ENCODE data around the gene C20orf96. TPM values are rescaled to one million over a fixed set of nuclear protein-coding genes. Genes with fewer than 3 reads are reported as not detected.

C20orf96 gene
- total and polyA plus RNA-seq, 2 experiments from 2014 or later, result 14.6 to 36.3 TPM

DNA sequence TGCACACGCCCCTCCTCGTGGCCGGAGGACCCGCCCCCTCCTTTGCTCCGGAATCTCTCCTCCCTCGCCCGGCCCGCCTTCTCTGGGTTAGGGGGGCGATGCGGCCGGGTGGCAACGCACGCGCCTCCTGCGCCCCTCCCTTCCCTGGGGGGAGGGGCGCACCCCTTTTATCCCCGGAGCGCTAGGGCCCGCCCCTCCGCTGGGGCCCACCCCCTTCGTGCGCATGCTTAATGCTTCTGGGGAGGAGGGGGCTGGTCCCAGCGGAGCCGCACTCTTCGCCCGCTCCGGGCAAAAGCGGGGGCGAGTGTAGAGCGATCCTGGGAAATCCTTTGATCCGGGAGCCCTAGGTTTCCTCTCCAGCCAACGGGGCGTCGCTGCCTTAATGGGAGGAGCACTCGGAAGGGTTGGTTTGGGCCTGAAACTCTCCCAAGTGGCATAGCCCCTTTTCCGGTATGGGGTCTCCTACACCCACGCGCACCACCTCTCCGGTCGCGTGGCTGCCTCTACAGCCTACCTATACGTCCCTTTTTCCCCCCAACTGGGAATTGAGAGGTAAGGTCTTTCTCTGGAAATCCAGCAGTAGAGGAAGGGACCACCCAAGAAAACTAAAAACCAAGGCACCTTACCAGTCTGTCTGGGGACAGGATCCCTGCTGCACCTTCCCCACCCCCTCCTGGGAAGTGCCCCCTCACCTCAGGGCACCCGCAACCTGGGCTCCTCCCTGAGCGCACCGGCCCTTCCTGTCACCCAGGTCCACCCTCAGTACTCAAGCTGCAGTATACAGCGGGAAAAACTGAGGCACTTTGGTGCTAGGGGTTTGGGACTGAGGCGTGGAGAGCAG is 36.9 kb upstream of the C20orf96 start:
- peaks cover 31% of the 10 kb centered on the region for H4K20me1 ChIP-seq (replicated peaks; ENCODE audit: insufficient read depth)
- peaks cover 32% of the 10 kb centered on the region for H3K36me3 Mint-ChIP-seq (ENCODE audit: low read depth)
- H3K27me3 Mint-ChIP-seq (ENCODE audit: insufficient read depth, low read depth, poor library complexity), result peaks cover 5% of the 10 kb centered on the region
- H2AFZ ChIP-seq, result no peak overlapping the region
- peaks cover 37% of the 10 kb centered on the region for H3K79me2 ChIP-seq (replicated peaks; ENCODE audit: insufficient read depth)
- no peaks in the 10 kb centered on the region for H3K9me2 ChIP-seq (ENCODE audit: insufficient read depth)
- H3K27me3 ChIP-seq (ENCODE audit: insufficient read depth), result no peaks in the 10 kb centered on the region
- H3K36me3 ChIP-seq (ENCODE audit: insufficient read depth), result no peaks in the 10 kb centered on the region
- ATAC-seq, result peak; percentile 23
- peaks cover 43% of the 10 kb centered on the region for H3K4me1 ChIP-seq (ENCODE audit: insufficient read depth)
- TF ChIP-seq, protein P1, sequence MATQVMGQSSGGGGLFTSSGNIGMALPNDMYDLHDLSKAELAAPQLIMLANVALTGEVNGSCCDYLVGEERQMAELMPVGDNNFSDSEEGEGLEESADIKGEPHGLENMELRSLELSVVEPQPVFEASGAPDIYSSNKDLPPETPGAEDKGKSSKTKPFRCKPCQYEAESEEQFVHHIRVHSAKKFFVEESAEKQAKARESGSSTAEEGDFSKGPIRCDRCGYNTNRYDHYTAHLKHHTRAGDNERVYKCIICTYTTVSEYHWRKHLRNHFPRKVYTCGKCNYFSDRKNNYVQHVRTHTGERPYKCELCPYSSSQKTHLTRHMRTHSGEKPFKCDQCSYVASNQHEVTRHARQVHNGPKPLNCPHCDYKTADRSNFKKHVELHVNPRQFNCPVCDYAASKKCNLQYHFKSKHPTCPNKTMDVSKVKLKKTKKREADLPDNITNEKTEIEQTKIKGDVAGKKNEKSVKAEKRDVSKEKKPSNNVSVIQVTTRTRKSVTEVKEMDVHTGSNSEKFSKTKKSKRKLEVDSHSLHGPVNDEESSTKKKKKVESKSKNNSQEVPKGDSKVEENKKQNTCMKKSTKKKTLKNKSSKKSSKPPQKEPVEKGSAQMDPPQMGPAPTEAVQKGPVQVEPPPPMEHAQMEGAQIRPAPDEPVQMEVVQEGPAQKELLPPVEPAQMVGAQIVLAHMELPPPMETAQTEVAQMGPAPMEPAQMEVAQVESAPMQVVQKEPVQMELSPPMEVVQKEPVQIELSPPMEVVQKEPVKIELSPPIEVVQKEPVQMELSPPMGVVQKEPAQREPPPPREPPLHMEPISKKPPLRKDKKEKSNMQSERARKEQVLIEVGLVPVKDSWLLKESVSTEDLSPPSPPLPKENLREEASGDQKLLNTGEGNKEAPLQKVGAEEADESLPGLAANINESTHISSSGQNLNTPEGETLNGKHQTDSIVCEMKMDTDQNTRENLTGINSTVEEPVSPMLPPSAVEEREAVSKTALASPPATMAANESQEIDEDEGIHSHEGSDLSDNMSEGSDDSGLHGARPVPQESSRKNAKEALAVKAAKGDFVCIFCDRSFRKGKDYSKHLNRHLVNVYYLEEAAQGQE (IDR thresholded peaks at IDR 0.05; ENCODE audit: unreplicated experiment), result no peak
- TF ChIP-seq STAT1 (IDR thresholded peaks at IDR 0.05; ENCODE audit: unreplicated experiment) (no peak), CREB1 (CRISPR knock-in tag; IDR thresholded peaks at IDR 0.05; ENCODE audit: low read depth) (peak; percentile 74), POLR2AphosphoS5 (IDR thresholded peaks at IDR 0.05; ENCODE audit: low read depth) (peak; percentile 55), JUNB (IDR thresholded peaks at IDR 0.05; ENCODE audit: unreplicated experiment) (no peak), EZH2phosphoT487 (IDR thresholded peaks at IDR 0.05; ENCODE audit: unreplicated experiment) (no peak), EZH2 (IDR thresholded peaks at IDR 0.05; ENCODE audit: low read depth, unreplicated experiment) (no peak), ZNF114 (CRISPR knock-in tag; IDR thresholded peaks at IDR 0.05) (no peak), ZNF331 (CRISPR knock-in tag; IDR thresholded peaks at IDR 0.05; ENCODE audit: low read depth) (no peak)
- TF ChIP-seq, protein P2, sequence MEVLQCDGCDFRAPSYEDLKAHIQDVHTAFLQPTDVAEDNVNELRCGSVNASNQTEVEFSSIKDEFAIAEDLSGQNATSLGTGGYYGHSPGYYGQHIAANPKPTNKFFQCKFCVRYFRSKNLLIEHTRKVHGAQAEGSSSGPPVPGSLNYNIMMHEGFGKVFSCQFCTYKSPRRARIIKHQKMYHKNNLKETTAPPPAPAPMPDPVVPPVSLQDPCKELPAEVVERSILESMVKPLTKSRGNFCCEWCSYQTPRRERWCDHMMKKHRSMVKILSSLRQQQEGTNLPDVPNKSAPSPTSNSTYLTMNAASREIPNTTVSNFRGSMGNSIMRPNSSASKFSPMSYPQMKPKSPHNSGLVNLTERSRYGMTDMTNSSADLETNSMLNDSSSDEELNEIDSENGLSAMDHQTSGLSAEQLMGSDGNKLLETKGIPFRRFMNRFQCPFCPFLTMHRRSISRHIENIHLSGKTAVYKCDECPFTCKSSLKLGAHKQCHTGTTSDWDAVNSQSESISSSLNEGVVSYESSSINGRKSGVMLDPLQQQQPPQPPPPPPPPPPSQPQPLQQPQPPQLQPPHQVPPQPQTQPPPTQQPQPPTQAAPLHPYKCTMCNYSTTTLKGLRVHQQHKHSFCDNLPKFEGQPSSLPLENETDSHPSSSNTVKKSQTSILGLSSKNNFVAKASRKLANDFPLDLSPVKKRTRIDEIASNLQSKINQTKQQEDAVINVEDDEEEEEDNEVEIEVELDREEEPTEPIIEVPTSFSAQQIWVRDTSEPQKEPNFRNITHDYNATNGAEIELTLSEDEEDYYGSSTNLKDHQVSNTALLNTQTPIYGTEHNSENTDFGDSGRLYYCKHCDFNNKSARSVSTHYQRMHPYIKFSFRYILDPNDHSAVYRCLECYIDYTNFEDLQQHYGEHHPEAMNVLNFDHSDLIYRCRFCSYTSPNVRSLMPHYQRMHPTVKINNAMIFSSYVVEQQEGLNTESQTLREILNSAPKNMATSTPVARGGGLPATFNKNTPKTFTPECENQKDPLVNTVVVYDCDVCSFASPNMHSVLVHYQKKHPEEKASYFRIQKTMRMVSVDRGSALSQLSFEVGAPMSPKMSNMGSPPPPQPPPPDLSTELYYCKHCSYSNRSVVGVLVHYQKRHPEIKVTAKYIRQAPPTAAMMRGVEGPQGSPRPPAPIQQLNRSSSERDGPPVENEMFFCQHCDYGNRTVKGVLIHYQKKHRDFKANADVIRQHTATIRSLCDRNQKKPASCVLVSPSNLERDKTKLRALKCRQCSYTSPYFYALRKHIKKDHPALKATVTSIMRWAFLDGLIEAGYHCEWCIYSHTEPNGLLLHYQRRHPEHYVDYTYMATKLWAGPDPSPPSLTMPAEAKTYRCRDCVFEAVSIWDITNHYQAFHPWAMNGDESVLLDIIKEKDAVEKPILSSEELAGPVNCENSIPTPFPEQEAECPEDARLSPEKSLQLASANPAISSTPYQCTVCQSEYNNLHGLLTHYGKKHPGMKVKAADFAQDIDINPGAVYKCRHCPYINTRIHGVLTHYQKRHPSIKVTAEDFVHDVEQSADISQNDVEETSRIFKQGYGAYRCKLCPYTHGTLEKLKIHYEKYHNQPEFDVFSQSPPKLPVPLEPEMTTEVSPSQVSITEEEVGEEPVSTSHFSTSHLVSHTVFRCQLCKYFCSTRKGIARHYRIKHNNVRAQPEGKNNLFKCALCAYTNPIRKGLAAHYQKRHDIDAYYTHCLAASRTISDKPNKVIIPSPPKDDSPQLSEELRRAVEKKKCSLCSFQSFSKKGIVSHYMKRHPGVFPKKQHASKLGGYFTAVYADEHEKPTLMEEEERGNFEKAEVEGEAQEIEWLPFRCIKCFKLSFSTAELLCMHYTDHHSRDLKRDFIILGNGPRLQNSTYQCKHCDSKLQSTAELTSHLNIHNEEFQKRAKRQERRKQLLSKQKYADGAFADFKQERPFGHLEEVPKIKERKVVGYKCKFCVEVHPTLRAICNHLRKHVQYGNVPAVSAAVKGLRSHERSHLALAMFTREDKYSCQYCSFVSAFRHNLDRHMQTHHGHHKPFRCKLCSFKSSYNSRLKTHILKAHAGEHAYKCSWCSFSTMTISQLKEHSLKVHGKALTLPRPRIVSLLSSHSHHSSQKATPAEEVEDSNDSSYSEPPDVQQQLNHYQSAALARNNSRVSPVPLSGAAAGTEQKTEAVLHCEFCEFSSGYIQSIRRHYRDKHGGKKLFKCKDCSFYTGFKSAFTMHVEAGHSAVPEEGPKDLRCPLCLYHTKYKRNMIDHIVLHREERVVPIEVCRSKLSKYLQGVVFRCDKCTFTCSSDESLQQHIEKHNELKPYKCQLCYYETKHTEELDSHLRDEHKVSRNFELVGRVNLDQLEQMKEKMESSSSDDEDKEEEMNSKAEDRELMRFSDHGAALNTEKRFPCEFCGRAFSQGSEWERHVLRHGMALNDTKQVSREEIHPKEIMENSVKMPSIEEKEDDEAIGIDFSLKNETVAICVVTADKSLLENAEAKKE (CRISPR knock-in tag; IDR thresholded peaks at IDR 0.05), result no peak
- TF ChIP-seq, protein P3, sequence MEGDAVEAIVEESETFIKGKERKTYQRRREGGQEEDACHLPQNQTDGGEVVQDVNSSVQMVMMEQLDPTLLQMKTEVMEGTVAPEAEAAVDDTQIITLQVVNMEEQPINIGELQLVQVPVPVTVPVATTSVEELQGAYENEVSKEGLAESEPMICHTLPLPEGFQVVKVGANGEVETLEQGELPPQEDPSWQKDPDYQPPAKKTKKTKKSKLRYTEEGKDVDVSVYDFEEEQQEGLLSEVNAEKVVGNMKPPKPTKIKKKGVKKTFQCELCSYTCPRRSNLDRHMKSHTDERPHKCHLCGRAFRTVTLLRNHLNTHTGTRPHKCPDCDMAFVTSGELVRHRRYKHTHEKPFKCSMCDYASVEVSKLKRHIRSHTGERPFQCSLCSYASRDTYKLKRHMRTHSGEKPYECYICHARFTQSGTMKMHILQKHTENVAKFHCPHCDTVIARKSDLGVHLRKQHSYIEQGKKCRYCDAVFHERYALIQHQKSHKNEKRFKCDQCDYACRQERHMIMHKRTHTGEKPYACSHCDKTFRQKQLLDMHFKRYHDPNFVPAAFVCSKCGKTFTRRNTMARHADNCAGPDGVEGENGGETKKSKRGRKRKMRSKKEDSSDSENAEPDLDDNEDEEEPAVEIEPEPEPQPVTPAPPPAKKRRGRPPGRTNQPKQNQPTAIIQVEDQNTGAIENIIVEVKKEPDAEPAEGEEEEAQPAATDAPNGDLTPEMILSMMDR (conservative IDR thresholded peaks at IDR 0.05; ENCODE audit: low read depth in 2 of 2), result no peak
- peak overlapping the region; percentile 91 for H3K4me3 ChIP-seq
- H3F3A ChIP-seq (replicated peaks; ENCODE audit: low read depth), result peaks cover 27% of the 10 kb centered on the region
- no peak overlapping the region; the same call in 1 of the 2 replicates for H3K27ac Mint-ChIP-seq
- peak overlapping the region; percentile 100 for H3K4me2 ChIP-seq
- peak overlapping the region; percentile 90 for H3K4me3 Mint-ChIP-seq
- peak overlapping the region; percentile 91; the same call in 1 of the 2 replicates for H3K27ac ChIP-seq (ENCODE audit: low read depth)
- peak; percentile 98 for DNase-seq (ENCODE audit: low spot score)
- no peaks in the 10 kb centered on the region for H3K9me3 Mint-ChIP-seq
- peaks cover 43% of the 10 kb centered on the region for H3K4me1 Mint-ChIP-seq
